Liver (tissue), 9 donors: Measurements from ENCODE around the gene TTYH2. TPM values are rescaled to one million over a fixed set of nuclear protein-coding genes. Genes with fewer than 3 reads are reported as not detected.

ENCODE experiments used
- DNase-seq: peaks from one replicate; pipeline ENCODE4 v3.0.0-alpha.2; 2017; ENCODE audit warnings: low spot score
- H3K27ac ChIP-seq, 2 donors: one replicate each; pipeline ENCODE4 v1.7.0; 2013; ENCODE audit warnings: inconsistent platforms in 2 of 2, low read length in 2 of 2, control low read depth in 1 of 2, low read depth in 1 of 2, mild to moderate bottlenecking in 1 of 2
- H3K27me3 ChIP-seq, 4 donors: one replicate each; pipeline versions ENCODE4 v1.6.1 to v1.7.0; 2013; ENCODE audit warnings: low read length in 3 of 4, inconsistent platforms in 1 of 4, mild to moderate bottlenecking in 1 of 4, moderate library complexity in 1 of 4; ENCODE audit not compliant: control insufficient read depth in 4 of 4, insufficient read depth in 4 of 4
- H3K36me3 ChIP-seq, 4 donors: one replicate each; pipeline versions ENCODE4 v1.6.1 to v1.7.0; 2013; ENCODE audit warnings: low read length in 3 of 4, mild to moderate bottlenecking in 3 of 4, low read depth in 1 of 4, moderate library complexity in 1 of 4; ENCODE audit not compliant: control insufficient read depth in 4 of 4, insufficient read depth in 3 of 4
- H3K4me1 ChIP-seq, 4 donors: one replicate each; pipeline versions ENCODE4 v1.6.1 to v1.7.0; 2013; ENCODE audit warnings: low read length in 3 of 4, mild to moderate bottlenecking in 3 of 4, moderate library complexity in 1 of 4; ENCODE audit not compliant: control insufficient read depth in 4 of 4, insufficient read depth in 4 of 4
- H3K4me3 ChIP-seq, 3 donors: one replicate each; pipeline versions ENCODE4 v1.6.1 to v1.7.0; 2013; ENCODE audit warnings: low read length in 3 of 3, control low read depth in 1 of 3, low read depth in 1 of 3, mild to moderate bottlenecking in 1 of 3
- H3K9ac ChIP-seq, 2 donors: one replicate each; pipeline ENCODE4 v1.7.0; 2013; ENCODE audit warnings: low read length in 2 of 2, mild to moderate bottlenecking in 2 of 2, moderate library complexity in 2 of 2, control low read depth in 1 of 2, low read depth in 1 of 2
- H3K9me3 ChIP-seq, 4 donors: one replicate each; pipeline versions ENCODE4 v1.6.1 to v1.7.0; 2013; ENCODE audit warnings: low read length in 3 of 4; ENCODE audit not compliant: control insufficient read depth in 4 of 4
- EGR1 ChIP-seq, 2 donors: IDR thresholded peaks; 2 replicates each; pipeline ENCODE4 v1.6.1; 2016 to 2018; ENCODE audit warnings: antibody characterized with exemption in 2 of 2, low read depth in 2 of 2
- FOXA1 ChIP-seq: IDR thresholded peaks from 2 replicates; pipeline ENCODE4 v1.6.1; 2016; ENCODE audit warnings: antibody characterized with exemption
- FOXA2 ChIP-seq: IDR thresholded peaks from 2 replicates; pipeline ENCODE4 v1.6.1; 2016; ENCODE audit warnings: antibody characterized with exemption
- GABPA ChIP-seq, 2 donors: IDR thresholded peaks in 1 of 2; conservative IDR thresholded peaks in 1 of 2; 2 replicates each; pipeline ENCODE4 v1.6.1; 2016; ENCODE audit warnings: antibody characterized with exemption in 2 of 2, mild to moderate bottlenecking in 1 of 2, moderate library complexity in 1 of 2
- HNF4A ChIP-seq, 2 donors: conservative IDR thresholded peaks; 2 replicates each; pipeline ENCODE4 v1.6.1; 2016; ENCODE audit warnings: antibody characterized with exemption in 2 of 2, mild to moderate bottlenecking in 2 of 2
- HNF4G ChIP-seq: IDR thresholded peaks from 2 replicates; pipeline ENCODE4 v1.6.1; 2016; ENCODE audit warnings: antibody characterized with exemption
- JUND ChIP-seq, 2 donors: IDR thresholded peaks; 2 replicates each; pipeline ENCODE4 v1.6.1; 2016; ENCODE audit warnings: antibody characterized with exemption in 2 of 2
- RAD21 ChIP-seq, 2 donors: IDR thresholded peaks; 2 replicates each; pipeline ENCODE4 v1.6.1; 2016; ENCODE audit warnings: antibody characterized with exemption in 2 of 2, mild to moderate bottlenecking in 2 of 2
- RXRA ChIP-seq, 2 donors: IDR thresholded peaks; 2 replicates each; pipeline ENCODE4 v1.6.1; 2017 to 2018; ENCODE audit warnings: antibody characterized with exemption in 2 of 2, mild to moderate bottlenecking in 1 of 2
- SP1 ChIP-seq: IDR thresholded peaks from 2 replicates; pipeline ENCODE4 v1.6.1; 2018; ENCODE audit warnings: antibody characterized with exemption, mild to moderate bottlenecking
- TAF1 ChIP-seq: conservative IDR thresholded peaks from 2 replicates; pipeline ENCODE4 v1.6.1; 2016; ENCODE audit warnings: antibody characterized with exemption, mild to moderate bottlenecking
- YY1 ChIP-seq: IDR thresholded peaks from 2 replicates; pipeline ENCODE4 v1.6.1; 2016; ENCODE audit warnings: antibody characterized with exemption, mild to moderate bottlenecking
- WGBS: extraction: QIAGEN DNeasy Blood & Tissue Kit; methylation state at CpG from one replicate; pipeline ENCODE4 v1.1.7; 2013; 5-methylcytosine and 5-hydroxymethylcytosine counted together
- polyA plus RNA-seq, 2 donors: library from polyadenylated mRNA; stranded (reverse) in 1 of 2; unstranded in 1 of 2; fragments of 200-250 nt in 1 of 2; fragments of >200 nt in 1 of 2; fragmentation: Nextera tagmentation in 1 of 2; extraction: Ambion mirVana in 1 of 2; gene quantifications; one replicate each; pipeline versions ENCODE4 v1.2.1 to v1.2.3, GENCODE V29; 2013 to 2015
- total RNA-seq, 2 donors: library from RNA; depleted of rRNA; stranded (reverse); fragments of >200 nt; gene quantifications; one replicate each; pipeline ENCODE4 v1.2.3, GENCODE V29; 2014
- TF ChIP-seq, protein P1 (sequence below): fragments of 150-350 bp; IDR thresholded peaks from 2 replicates; pipeline ENCODE4 v1.5.1; 2017; ENCODE audit warnings: improper control_type of control experiment, low read depth, low read length; ENCODE audit not compliant: missing input control
- TF ChIP-seq, protein P2 (sequence below): IDR thresholded peaks from 2 replicates; pipeline ENCODE4 v1.6.1; 2016; ENCODE audit warnings: antibody characterized with exemption
- TF ChIP-seq, protein P3 (sequence below): IDR thresholded peaks from 2 replicates; pipeline ENCODE4 v1.6.1; 2016; ENCODE audit warnings: antibody characterized with exemption, mild to moderate bottlenecking
- TF ChIP-seq, protein P4 (sequence below): IDR thresholded peaks from 2 replicates; pipeline ENCODE4 v1.6.1; 2016; ENCODE audit warnings: antibody characterized with exemption
- TF ChIP-seq, protein P5 (sequence below): IDR thresholded peaks from 2 replicates; pipeline ENCODE4 v1.6.1; 2016; ENCODE audit warnings: antibody characterized with exemption
- donor health status: healthy.
- donor health status: healthy.
- donor health status: healthy.
- donor health status: healthy.
- donor health status: healthy.

The TTYH2 gene
- total and polyA plus RNA-seq, 4 donors: 0.40 to 2.4 (median 0.99) TPM

DNA sequence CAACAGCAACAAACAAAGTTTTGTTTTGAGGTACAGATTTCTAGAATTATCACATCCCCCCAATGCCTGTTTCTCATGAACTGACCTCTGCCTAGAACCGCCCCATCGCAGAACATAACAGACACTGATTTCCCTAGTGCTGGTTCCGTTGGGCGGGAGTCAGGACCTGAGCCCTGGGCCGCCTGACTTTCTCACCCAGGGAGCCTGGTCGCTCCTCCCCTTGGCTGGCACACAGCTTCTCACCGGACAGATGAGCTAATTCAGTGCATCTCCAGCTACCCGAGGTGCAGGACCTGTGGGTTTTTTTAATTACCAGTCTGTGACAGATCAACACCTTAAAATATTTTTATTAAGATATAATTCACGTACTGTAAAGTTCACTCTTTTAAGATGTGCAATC is 30.0 kb upstream of the TTYH2 start:
- no peak overlapping the region for H3K9ac ChIP-seq
- TF ChIP-seq HNF4G (no peak), YY1 (no peak), EGR1 (IDR thresholded peaks at IDR 0.05; ENCODE audit: low read depth in 2 of 2) (no peak), TAF1 (no peak), FOXA2 (no peak), FOXA1 (no peak), RXRA (IDR thresholded peaks at IDR 0.05) (no peak), GABPA (IDR thresholded peaks at IDR 0.05 in 1 of 2, conservative IDR thresholded peaks at IDR 0.05 in 1 of 2) (no peak), RAD21 (IDR thresholded peaks at IDR 0.05) (no peak), HNF4A (conservative IDR thresholded peaks at IDR 0.05) (no peak)
- TF ChIP-seq, protein P1, sequence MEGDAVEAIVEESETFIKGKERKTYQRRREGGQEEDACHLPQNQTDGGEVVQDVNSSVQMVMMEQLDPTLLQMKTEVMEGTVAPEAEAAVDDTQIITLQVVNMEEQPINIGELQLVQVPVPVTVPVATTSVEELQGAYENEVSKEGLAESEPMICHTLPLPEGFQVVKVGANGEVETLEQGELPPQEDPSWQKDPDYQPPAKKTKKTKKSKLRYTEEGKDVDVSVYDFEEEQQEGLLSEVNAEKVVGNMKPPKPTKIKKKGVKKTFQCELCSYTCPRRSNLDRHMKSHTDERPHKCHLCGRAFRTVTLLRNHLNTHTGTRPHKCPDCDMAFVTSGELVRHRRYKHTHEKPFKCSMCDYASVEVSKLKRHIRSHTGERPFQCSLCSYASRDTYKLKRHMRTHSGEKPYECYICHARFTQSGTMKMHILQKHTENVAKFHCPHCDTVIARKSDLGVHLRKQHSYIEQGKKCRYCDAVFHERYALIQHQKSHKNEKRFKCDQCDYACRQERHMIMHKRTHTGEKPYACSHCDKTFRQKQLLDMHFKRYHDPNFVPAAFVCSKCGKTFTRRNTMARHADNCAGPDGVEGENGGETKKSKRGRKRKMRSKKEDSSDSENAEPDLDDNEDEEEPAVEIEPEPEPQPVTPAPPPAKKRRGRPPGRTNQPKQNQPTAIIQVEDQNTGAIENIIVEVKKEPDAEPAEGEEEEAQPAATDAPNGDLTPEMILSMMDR: no peak
- TF ChIP-seq, protein P2, sequence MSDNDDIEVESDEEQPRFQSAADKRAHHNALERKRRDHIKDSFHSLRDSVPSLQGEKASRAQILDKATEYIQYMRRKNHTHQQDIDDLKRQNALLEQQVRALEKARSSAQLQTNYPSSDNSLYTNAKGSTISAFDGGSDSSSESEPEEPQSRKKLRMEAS: no peak
- TF ChIP-seq, protein P3, sequence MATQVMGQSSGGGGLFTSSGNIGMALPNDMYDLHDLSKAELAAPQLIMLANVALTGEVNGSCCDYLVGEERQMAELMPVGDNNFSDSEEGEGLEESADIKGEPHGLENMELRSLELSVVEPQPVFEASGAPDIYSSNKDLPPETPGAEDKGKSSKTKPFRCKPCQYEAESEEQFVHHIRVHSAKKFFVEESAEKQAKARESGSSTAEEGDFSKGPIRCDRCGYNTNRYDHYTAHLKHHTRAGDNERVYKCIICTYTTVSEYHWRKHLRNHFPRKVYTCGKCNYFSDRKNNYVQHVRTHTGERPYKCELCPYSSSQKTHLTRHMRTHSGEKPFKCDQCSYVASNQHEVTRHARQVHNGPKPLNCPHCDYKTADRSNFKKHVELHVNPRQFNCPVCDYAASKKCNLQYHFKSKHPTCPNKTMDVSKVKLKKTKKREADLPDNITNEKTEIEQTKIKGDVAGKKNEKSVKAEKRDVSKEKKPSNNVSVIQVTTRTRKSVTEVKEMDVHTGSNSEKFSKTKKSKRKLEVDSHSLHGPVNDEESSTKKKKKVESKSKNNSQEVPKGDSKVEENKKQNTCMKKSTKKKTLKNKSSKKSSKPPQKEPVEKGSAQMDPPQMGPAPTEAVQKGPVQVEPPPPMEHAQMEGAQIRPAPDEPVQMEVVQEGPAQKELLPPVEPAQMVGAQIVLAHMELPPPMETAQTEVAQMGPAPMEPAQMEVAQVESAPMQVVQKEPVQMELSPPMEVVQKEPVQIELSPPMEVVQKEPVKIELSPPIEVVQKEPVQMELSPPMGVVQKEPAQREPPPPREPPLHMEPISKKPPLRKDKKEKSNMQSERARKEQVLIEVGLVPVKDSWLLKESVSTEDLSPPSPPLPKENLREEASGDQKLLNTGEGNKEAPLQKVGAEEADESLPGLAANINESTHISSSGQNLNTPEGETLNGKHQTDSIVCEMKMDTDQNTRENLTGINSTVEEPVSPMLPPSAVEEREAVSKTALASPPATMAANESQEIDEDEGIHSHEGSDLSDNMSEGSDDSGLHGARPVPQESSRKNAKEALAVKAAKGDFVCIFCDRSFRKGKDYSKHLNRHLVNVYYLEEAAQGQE: no peak
- TF ChIP-seq, protein P4, sequence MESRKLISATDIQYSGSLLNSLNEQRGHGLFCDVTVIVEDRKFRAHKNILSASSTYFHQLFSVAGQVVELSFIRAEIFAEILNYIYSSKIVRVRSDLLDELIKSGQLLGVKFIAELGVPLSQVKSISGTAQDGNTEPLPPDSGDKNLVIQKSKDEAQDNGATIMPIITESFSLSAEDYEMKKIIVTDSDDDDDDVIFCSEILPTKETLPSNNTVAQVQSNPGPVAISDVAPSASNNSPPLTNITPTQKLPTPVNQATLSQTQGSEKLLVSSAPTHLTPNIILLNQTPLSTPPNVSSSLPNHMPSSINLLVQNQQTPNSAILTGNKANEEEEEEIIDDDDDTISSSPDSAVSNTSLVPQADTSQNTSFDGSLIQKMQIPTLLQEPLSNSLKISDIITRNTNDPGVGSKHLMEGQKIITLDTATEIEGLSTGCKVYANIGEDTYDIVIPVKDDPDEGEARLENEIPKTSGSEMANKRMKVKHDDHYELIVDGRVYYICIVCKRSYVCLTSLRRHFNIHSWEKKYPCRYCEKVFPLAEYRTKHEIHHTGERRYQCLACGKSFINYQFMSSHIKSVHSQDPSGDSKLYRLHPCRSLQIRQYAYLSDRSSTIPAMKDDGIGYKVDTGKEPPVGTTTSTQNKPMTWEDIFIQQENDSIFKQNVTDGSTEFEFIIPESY: no peak
- H3K4me1 ChIP-seq: no peaks in the 10 kb centered on the region
- H3K4me3 ChIP-seq: no peak overlapping the region
- H3K27ac ChIP-seq: no peak overlapping the region
- H3K27me3 ChIP-seq: peaks cover 0 to 3% (median under 1%) of the 10 kb centered on the region in 4 donors
- no peaks in the 10 kb centered on the region for H3K36me3 ChIP-seq
- DNase-seq: no peak
- H3K9me3 ChIP-seq: no peaks in the 10 kb centered on the region
- 80% methylated on average over 9 of the region's 9 CpGs for WGBS

DNA sequence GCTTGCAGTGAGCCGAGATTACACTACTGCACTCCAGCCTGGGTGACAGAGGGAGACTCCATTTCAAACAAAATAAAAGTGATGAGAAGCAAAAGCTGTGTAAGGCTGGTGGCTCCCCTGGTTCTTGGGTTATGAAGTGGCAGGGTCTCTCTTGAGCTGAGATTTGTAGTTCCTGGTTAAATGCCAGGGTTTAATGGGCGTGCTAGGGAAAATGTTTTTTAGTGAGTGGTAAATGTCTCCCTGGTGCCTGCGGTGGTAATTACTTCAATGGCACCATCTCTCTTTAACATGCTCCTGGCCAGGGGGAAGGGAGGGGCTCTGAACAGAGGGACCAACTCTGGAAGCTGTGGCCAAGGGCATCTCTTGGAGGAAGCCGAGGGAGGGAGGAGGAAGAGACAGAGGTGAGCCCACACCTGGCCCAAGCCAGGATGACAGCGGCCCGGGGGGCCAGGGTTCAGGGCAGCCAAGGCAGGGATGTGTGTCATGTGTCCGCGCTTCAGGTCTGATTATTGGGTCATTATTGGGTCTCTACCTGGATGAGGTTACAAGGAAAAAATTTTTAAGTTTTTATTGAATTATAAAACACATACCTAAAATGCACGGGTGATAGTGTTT is 27.7 kb upstream of the TTYH2 start:
- 71% methylated on average over 9 of the region's 9 CpGs for WGBS
- no peaks in the 10 kb centered on the region for H3K36me3 ChIP-seq
- H3K27ac ChIP-seq: no peak overlapping the region
- H3K4me1 ChIP-seq: no peaks in the 10 kb centered on the region
- H3K9me3 ChIP-seq: no peaks in the 10 kb centered on the region
- H3K27me3 ChIP-seq: peaks cover 0 to 3% (median 0%) of the 10 kb centered on the region in 4 donors
- no peak overlapping the region for H3K9ac ChIP-seq
- H3K4me3 ChIP-seq: no peak overlapping the region
- no peak for DNase-seq
- TF ChIP-seq RXRA (IDR thresholded peaks at IDR 0.05): no peak
- no peak for TF ChIP-seq EGR1 (IDR thresholded peaks at IDR 0.05; ENCODE audit: low read depth in 2 of 2)
- TF ChIP-seq, protein P2: no peak
- no peak for TF ChIP-seq FOXA2
- TF ChIP-seq HNF4G: no peak
- TF ChIP-seq GABPA (IDR thresholded peaks at IDR 0.05 in 1 of 2, conservative IDR thresholded peaks at IDR 0.05 in 1 of 2): no peak
- TF ChIP-seq SP1: no peak
- TF ChIP-seq, protein P5, sequence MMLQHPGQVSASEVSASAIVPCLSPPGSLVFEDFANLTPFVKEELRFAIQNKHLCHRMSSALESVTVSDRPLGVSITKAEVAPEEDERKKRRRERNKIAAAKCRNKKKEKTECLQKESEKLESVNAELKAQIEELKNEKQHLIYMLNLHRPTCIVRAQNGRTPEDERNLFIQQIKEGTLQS: no peak
- no peak for TF ChIP-seq JUND (IDR thresholded peaks at IDR 0.05)
- TF ChIP-seq HNF4A (conservative IDR thresholded peaks at IDR 0.05): no peak
- TF ChIP-seq, protein P3: no peak
- no peak for TF ChIP-seq FOXA1
